ENCODE measurements around the gene APLNR.

- TF ChIP-seq CTCF (IDR thresholded peaks at IDR 0.05 in 2 of 3, conservative IDR thresholded peaks at IDR 0.05 in 1 of 3; ENCODE audit: control insufficient read depth in 2 of 3, extremely low read depth in 1 of 3, insufficient read depth in 1 of 3, low read depth in 3 of 3, low read length in 3 of 3) = no peak
- no peak for TF ChIP-seq REST (IDR thresholded peaks at IDR 0.05; ENCODE audit: low read depth, low read length)
- no peak for TF ChIP-seq EZH2 (IDR thresholded peaks at IDR 0.05; ENCODE audit: borderline replicate concordance, control insufficient read depth, low read depth, low read length)
- TF ChIP-seq BMI1 (IDR thresholded peaks at IDR 0.05; ENCODE audit: borderline replicate concordance) = no peak
Observed at GRCh38 chr11:57276971-57277675, 40.1 kb upstream of the APLNR start.
